Muscle of leg (tissue), 11 donors: ENCODE data around the gene LHFPL3. TPM values are rescaled to one million over a fixed set of nuclear protein-coding genes. Genes with fewer than 3 reads are reported as not detected.

Experiments used
- DNase-seq: peaks from one replicate; pipeline ENCODE4 v3.0.0; 2013
- H3K27ac ChIP-seq: one replicate; pipeline ENCODE4 v1.5.1; 2013; ENCODE audit warnings: mild to moderate bottlenecking, low read length, control low read depth
- H3K27me3 ChIP-seq: one replicate; pipeline ENCODE4 v1.6.1; 2013; ENCODE audit warnings: low read length; ENCODE audit not compliant: control insufficient read depth, insufficient read depth
- H3K36me3 ChIP-seq: one replicate; pipeline ENCODE4 v1.6.1; 2013; ENCODE audit warnings: low read length; ENCODE audit not compliant: control insufficient read depth, insufficient read depth
- H3K4me1 ChIP-seq: one replicate; pipeline ENCODE4 v1.6.1; 2013; ENCODE audit warnings: low read length; ENCODE audit not compliant: control insufficient read depth, insufficient read depth
- H3K4me3 ChIP-seq: one replicate; pipeline ENCODE4 v1.5.1; 2013; ENCODE audit warnings: low read length, control low read depth
- H3K9me3 ChIP-seq: replicated peaks from 2 replicates; pipeline ENCODE4 v1.6.1; 2013; ENCODE audit warnings: low read depth, low read length; ENCODE audit not compliant: control insufficient read depth
- whole genome bisulfite sequencing: methylation state at CpG from one replicate; pipeline ENCODE4 v1.1.5; 2013; ENCODE audit warnings: missing lambda C conversion rate; ENCODE audit not compliant: insufficient coverage; 5-methylcytosine and 5-hydroxymethylcytosine counted together
- polyA plus RNA-seq, 8 donors: library from polyadenylated mRNA; unstranded; fragments of 120-200 nt; gene quantifications; one replicate each; pipeline versions ENCODE4 v1.2.1 to v1.2.3, GENCODE V29; 2013; ENCODE audit warnings: inconsistent platforms in 1 of 8, low replicate concordance in 1 of 8; ENCODE audit not compliant: insufficient read length in 8 of 8, insufficient read depth in 1 of 8
- total RNA-seq: library from RNA; stranded (reverse); fragments of 120-200 nt; gene quantifications from one replicate; pipeline ENCODE4 v1.2.4, GENCODE V29; 2013

The LHFPL3 gene
- total and polyA plus RNA-seq, 9 donors = 0.06 to 0.47 (median 0.17) TPM; not detected in 6

DNA sequence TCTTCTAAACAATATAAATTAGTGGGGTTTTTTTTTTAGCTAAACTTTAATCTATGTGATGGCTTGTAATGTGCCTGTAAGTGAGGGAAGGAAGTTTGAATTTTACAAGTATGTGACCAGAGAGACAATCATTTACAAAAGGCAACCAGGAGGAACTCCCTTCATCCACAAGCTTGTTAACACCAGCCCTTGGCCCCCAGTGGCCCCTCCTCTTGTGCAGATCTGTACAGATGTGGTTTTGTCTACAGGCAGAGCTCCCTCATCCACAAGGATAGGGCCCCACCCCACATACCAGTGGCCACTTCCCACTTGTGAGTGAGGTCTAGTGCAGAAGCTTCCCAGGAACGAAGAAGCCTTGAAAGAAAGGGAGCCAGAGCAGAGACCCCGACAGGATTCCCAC is 451.5 kb downstream of the LHFPL3 start:
- Histone ChIP-seq H3K27me3 (no peaks in the 10 kb centered on the region), H3K9me3 (no peaks in the 10 kb centered on the region), H3K27ac (no peak overlapping the region), H3K4me3 (no peak overlapping the region), H3K4me1 (no peaks in the 10 kb centered on the region), H3K36me3 (no peaks in the 10 kb centered on the region)
- 60% methylated on average over 1 of the region's 2 CpGs for WGBS
- DNase-seq = no peak

DNA sequence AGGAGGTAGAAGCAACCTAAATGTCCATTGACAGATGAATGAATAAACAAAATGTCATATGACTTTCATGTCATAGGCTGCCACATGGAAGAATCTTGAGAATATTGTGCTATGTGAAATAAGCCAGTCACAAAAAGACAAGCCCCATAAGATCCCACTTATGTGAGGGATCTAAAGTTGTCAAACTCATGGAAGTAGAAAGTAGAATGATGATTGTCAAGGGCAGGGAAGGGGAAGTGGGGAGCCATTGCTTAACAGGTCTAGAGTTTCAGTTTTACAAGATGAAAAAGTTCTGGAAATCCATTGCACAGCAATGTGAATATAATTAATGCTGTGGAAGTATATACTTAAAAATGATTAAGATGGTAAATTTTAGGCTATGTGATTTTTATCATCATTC is 456.3 kb downstream of the LHFPL3 start:
- Histone ChIP-seq H3K27me3 (no peaks in the 10 kb centered on the region), H3K36me3 (no peaks in the 10 kb centered on the region), H3K9me3 (no peaks in the 10 kb centered on the region), H3K27ac (no peak overlapping the region), H3K4me3 (no peak overlapping the region), H3K4me1 (no peaks in the 10 kb centered on the region)
- no peak for DNase-seq

DNA sequence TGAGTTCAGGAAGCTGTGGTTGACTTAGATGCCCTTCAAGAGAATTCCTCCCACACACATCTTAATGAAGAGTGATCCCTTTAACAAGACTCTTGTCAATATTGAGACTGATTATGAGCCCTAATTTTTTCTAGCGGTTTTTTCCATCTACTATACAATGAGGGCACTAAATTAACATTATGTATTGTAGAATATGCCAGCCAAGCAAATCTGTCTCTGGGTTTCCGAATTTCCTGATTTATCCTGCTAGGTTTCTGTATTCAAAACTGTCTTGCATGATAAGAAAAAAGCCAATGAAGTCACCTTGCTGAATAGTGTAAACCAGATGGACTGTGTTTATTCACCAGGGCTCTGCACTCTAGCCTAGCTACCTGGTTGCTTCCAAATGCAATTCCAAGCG is 461.4 kb downstream of the LHFPL3 start:
- WGBS = no CpG with 5 or more reads among the region's 3 CpGs

GRCh38 chr7:104790440-104790839 is 462.0 kb downstream of the LHFPL3 start:
- no peak for DNase-seq
- 60% methylated on average over 1 of the region's 2 CpGs for WGBS

More for the DNA sequence above, 461.4 kb downstream of the LHFPL3 start:
- no peak overlapping the region for H3K27ac ChIP-seq
- H3K36me3 ChIP-seq = no peaks in the 10 kb centered on the region
- no peaks in the 10 kb centered on the region for H3K9me3 ChIP-seq
- H3K27me3 ChIP-seq = no peaks in the 10 kb centered on the region
- no peaks in the 10 kb centered on the region for H3K4me1 ChIP-seq
- no peak for DNase-seq
- H3K4me3 ChIP-seq = no peak overlapping the region

GRCh38 chr7:104791080-104791479 is 462.7 kb downstream of the LHFPL3 start:
- H3K4me1 ChIP-seq = no peaks in the 10 kb centered on the region
- DNase-seq = no peak
- no peak overlapping the region for H3K4me3 ChIP-seq
- H3K27ac ChIP-seq = no peak overlapping the region
- H3K9me3 ChIP-seq = no peaks in the 10 kb centered on the region
- H3K27me3 ChIP-seq = no peaks in the 10 kb centered on the region
- H3K36me3 ChIP-seq = no peaks in the 10 kb centered on the region

More at GRCh38 chr7:104790440-104790839, 462.0 kb downstream of the LHFPL3 start:
- Histone ChIP-seq H3K36me3 (no peaks in the 10 kb centered on the region), H3K4me1 (no peaks in the 10 kb centered on the region), H3K27ac (no peak overlapping the region), H3K9me3 (no peaks in the 10 kb centered on the region), H3K4me3 (no peak overlapping the region), H3K27me3 (no peaks in the 10 kb centered on the region)

DNA sequence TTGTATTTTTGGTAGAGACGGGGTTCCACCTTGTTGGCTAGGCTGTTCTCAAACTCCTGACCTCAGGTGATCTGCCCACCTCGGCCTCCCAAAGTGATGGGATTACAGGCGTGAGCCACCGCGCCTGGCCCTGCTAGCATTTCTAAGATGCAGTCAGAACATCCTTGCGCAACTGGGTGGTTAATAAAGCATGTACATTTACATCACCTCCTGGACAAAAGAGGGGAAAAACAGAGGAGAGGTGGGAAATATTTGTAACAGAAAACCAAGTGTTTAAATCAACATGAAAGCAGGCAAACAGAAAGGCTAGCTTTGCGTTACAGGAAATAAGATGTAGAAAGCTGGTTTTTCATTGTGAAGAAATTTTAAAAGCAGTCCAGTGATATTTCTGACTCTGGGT is 464.7 kb downstream of the LHFPL3 start:
- WGBS = 90% methylated on average over 2 of the region's 7 CpGs
- no peak for DNase-seq

GRCh38 chr7:104794154-104794553 is 465.8 kb downstream of the LHFPL3 start:
- 80% methylated on average over 1 of the region's 3 CpGs for WGBS
- no peaks in the 10 kb centered on the region for H3K27me3 ChIP-seq
- no peak overlapping the region for H3K27ac ChIP-seq
- DNase-seq = no peak
- H3K9me3 ChIP-seq = no peaks in the 10 kb centered on the region
- H3K36me3 ChIP-seq = no peaks in the 10 kb centered on the region
- H3K4me3 ChIP-seq = no peak overlapping the region
- H3K4me1 ChIP-seq = no peaks in the 10 kb centered on the region

More for the DNA sequence above, 464.7 kb downstream of the LHFPL3 start:
- no peaks in the 10 kb centered on the region for H3K36me3 ChIP-seq
- no peaks in the 10 kb centered on the region for H3K27me3 ChIP-seq
- no peak overlapping the region for H3K27ac ChIP-seq
- H3K4me3 ChIP-seq = no peak overlapping the region
- H3K4me1 ChIP-seq = no peaks in the 10 kb centered on the region
- H3K9me3 ChIP-seq = no peaks in the 10 kb centered on the region

DNA sequence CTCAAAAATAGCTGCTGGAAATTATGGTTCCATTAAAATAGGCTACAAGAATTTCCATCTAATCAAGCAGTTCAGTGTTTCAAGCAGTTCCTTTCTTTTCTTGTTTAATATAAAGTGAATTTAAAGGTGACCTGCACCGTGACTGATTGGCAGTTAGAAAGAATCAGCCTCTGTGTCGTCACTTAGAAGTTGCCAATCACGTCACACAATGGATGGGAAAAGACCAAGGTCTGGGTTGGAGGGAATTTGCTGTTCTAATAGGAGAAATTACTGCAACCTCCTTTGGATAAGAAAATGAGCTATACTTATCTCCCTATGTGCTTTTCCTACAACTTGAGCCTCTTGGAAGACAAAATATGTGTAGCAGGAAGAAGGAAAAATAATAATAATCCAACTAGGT is 466.2 kb downstream of the LHFPL3 start:
- DNase-seq = no peak
- Histone ChIP-seq H3K27ac (no peak overlapping the region), H3K4me1 (no peaks in the 10 kb centered on the region), H3K4me3 (no peak overlapping the region), H3K36me3 (no peaks in the 10 kb centered on the region), H3K27me3 (no peaks in the 10 kb centered on the region), H3K9me3 (no peaks in the 10 kb centered on the region)
- WGBS = 43% methylated on average over 3 of the region's 3 CpGs

- Histone ChIP-seq H3K4me3 (no peak overlapping the region), H3K36me3 (no peaks in the 10 kb centered on the region), H3K9me3 (no peaks in the 10 kb centered on the region), H3K4me1 (no peaks in the 10 kb centered on the region), H3K27me3 (no peaks in the 10 kb centered on the region), H3K27ac (no peak overlapping the region)
- DNase-seq = no peak
- WGBS = no CpG with 5 or more reads among the region's 7 CpGs
These were observed 466.7 kb downstream of the LHFPL3 start for GRCh38 chr7:104795086-104795485.

DNA sequence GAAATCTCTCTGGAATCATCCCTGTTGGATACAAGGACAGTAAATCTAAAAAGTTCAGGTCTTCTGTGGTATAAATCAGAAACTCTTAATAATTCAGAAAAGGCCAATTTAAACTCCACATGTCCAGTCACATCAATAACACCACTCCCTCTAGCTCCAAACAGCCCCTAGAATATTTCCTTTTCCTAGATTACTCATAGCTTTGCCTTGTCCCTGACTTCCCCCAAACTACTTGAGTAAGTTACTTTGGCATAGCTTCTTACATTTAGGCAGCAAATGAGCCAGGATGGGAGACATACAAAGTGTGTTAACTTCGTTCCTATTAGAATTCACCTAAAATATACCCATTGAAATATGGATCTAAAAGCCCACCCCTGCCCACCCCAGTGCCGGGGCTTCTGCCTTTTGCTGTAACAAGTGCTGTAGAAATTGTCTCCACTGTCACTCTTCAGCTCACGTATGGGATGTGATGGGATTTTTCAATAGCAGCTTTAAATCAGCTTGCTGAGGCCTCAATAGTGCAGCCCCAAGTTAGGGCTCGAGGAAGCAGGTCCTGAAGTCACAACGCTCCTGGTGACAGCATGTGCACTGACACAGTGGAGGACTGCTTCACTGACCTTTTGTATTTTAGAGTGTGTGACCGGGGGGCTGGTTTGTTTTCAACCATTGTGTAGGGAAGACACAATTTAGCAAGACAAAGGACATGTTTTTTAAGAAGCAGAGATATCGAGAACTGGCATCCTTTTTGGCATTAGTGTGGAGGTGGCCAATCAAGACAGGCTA is 467.4 kb downstream of the LHFPL3 start:
- Histone ChIP-seq H3K36me3 (no peaks in the 10 kb centered on the region), H3K27me3 (no peaks in the 10 kb centered on the region), H3K9me3 (no peaks in the 10 kb centered on the region), H3K27ac (no peak overlapping the region), H3K4me1 (no peaks in the 10 kb centered on the region), H3K4me3 (no peak overlapping the region)
- WGBS = 67% methylated on average over 5 of the region's 7 CpGs
- DNase-seq = no peak

DNA sequence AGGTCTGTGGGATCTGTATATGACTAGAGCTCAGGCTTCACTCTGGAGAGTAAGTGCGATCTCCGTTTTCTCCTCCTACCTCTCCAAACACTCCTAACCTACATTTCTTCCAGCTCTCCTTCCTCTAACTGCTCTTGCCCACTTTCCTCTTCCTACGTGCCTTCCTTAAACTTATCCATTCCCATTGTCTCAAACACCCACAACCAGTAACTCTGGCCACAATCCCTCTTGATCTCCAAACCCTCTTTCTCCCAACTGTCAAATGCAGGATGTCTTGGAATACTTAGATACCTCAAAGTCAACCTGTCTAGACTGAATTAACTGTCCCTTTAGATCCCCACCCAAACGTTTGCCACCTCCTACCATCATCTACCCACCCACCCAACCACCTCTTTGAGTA is 471.9 kb downstream of the LHFPL3 start:
- Histone ChIP-seq H3K36me3 (no peaks in the 10 kb centered on the region), H3K9me3 (no peaks in the 10 kb centered on the region), H3K27me3 (no peaks in the 10 kb centered on the region), H3K27ac (no peak overlapping the region), H3K4me3 (no peak overlapping the region), H3K4me1 (no peaks in the 10 kb centered on the region)
- 84% methylated on average over 3 of the region's 4 CpGs for WGBS
- no peak for DNase-seq
